ENCODE results near the gene FZR1. TPM values are rescaled to one million over a fixed set of nuclear protein-coding genes. Genes with fewer than 3 reads are reported as not detected.

Gene FZR1
- total and polyA plus RNA-seq, 2 experiments from 2014 or later, result 32.3 to 36.5 TPM

DNA sequence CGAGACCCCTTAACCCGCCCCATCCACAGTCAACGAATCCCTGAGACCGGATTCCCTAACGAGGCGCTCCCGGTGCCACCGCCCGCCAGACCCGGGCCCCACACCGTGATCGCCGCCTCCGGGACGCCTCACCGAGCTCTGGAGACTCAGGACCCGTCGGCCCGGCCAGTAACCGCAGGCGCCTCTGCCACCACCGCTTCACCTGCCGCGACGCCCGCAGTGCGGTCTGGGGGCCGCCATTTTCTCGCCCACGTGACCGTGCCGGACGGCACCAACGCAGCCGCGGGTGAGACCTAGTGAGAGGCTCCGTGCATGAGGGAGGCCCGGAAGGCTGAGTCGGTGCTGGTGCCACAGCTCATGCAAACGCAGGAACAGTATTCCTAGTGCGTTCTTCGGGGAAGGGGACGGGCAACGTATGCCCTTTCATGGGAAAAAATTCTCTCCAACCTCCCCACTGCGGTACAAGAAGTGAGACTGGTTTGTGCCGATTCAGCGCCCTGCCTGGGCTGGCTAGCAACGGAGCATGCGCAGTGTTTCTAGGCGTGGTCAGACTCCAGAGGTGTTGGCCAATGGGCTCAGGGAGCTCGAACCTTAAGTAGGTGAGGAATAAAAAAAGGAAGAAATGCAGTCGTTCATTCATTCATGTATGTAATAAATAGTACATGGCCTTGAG is 5.5 kb upstream of the FZR1 start, which contains the start of gene DOHH:
TSS of gene DOHH (minus strand) at position 246 of the 673 bp plus-strand sequence. CDS start 3,860 bp downstream, outside the sequence.
- Histone ChIP-seq H3F3A (ENCODE audit: insufficient read depth) (no peaks in the 10 kb centered on the region), H3K27ac (peak within 1 kb of the TSS; percentile 84), H3K4me1 (ENCODE audit: insufficient read depth) (no peaks in the 10 kb centered on the region), H3K4me3 (peak within 1 kb of the TSS; percentile 74), H3K36me3 (ENCODE audit: low read depth) (0 out of 2 replicates have a peak, but pooled peaks cover under 1% of the 10 kb centered on the region), H3K4me2 (ENCODE audit: unreplicated experiment) (peak within 1 kb of the TSS; percentile 83), H3K27me3 (replicated peaks; ENCODE audit: insufficient read depth) (no peaks in the 10 kb centered on the region), H3K9me2 (ENCODE audit: insufficient read depth) (no peaks in the 10 kb centered on the region), H3K79me2 (ENCODE audit: insufficient read depth) (peaks cover 36% of the 10 kb centered on the region), H2AFZ (peak within 1 kb of the TSS; percentile 86), H3K9ac (peak within 1 kb of the TSS; percentile 88), H4K20me1 (ENCODE audit: insufficient read depth) (no peaks in the 10 kb centered on the region), H3K9me3 (ENCODE audit: low read depth) (no peaks in the 10 kb centered on the region)
- in situ Hi-C loops (cut with MboI), result no loop called here
- no peak for TF ChIP-seq EZH2phosphoT487 (IDR thresholded peaks at IDR 0.05; ENCODE audit: insufficient read depth, low read depth)
- TF ChIP-seq EZH2 (IDR thresholded peaks at IDR 0.05; ENCODE audit: insufficient read depth, poor library complexity, severe bottlenecking), result no peak
- 1% methylated on average over 52 of the region's 52 CpGs for WGBS, 2 experiments (ENCODE audit: low coverage in 1 of 2, low lambda C conversion rate in 2 of 2, missing lambda C conversion rate in 2 of 2)
- DNase-seq, result peak; percentile 97

DNA sequence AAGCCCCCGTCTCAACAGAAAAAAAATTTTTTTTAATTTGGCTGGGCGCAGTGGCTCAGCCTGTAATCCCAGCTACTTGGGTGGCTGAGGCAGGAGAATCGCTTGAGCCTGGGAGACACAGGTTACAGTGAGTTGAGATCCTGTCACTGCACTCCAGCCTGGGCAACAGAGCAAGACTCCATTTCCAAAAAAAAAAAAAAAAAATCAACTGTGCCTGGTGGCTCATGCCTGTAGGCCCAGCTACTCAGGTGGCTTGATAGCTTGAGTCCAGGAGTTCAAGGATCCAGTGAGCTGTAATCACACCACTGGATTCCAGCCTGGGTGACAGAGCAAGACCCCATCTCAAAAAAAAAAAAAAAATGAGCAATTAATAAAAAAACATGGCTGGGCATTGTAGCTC is 4.3 kb upstream of the FZR1 start:
- no peaks in the 10 kb centered on the region for H3F3A ChIP-seq (ENCODE audit: insufficient read depth)
- no peaks in the 10 kb centered on the region for H3K4me1 ChIP-seq (ENCODE audit: insufficient read depth)
- TF ChIP-seq EZH2 (IDR thresholded peaks at IDR 0.05; ENCODE audit: insufficient read depth, poor library complexity, severe bottlenecking), result no peak
- no peak for TF ChIP-seq EZH2phosphoT487 (IDR thresholded peaks at IDR 0.05; ENCODE audit: insufficient read depth, low read depth)
- H3K9me3 ChIP-seq (ENCODE audit: low read depth), result no peaks in the 10 kb centered on the region
- H3K36me3 ChIP-seq (ENCODE audit: low read depth), result no peaks in the 10 kb centered on the region
- in situ Hi-C loops (cut with MboI), result no loop called here
- DNase-seq, result no peak
- no peaks in the 10 kb centered on the region for H3K9me2 ChIP-seq (ENCODE audit: insufficient read depth)
- H2AFZ ChIP-seq, result no peak overlapping the region
- H4K20me1 ChIP-seq (ENCODE audit: insufficient read depth), result no peaks in the 10 kb centered on the region
- H3K9ac ChIP-seq, result no peak overlapping the region
- no peak overlapping the region for H3K27ac ChIP-seq
- H3K79me2 ChIP-seq (ENCODE audit: insufficient read depth), result peaks cover 40% of the 10 kb centered on the region
- no peak overlapping the region for H3K4me3 ChIP-seq
- WGBS, 2 experiments (ENCODE audit: low coverage in 1 of 2, low lambda C conversion rate in 2 of 2, missing lambda C conversion rate in 2 of 2), result 78 to 80% methylated on average over 3 of the region's 3 CpGs
- H3K27me3 ChIP-seq (replicated peaks; ENCODE audit: insufficient read depth), result no peaks in the 10 kb centered on the region
- H3K4me2 ChIP-seq (ENCODE audit: unreplicated experiment), result no peak overlapping the region

DNA sequence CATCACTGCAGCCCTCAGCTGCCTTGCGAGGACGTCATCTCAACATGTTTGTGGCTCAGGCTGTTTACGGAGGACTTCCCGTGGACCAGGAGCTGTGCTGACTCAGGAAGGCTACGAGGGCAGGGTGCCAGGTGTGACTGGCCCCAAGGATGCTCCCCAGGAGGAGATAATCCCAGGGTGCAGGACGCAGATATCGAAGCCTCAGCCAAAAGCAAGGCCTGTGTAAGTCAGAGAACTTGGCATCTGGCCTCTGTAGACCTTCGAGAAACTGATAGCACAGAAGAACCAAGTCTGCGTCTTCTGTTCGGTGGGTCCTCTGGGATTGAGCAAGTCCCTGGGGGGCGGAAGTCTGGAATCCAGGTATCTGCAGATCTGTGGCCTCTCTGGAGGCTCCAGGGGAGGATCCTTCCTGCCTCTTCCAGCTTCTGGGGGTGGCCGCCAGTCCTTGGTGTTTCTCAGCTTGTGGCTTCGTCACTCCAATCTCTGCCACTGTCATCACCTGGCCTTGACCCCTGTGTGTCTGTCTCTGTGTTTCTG is 3.0 kb upstream of the FZR1 start:
- Histone ChIP-seq H3K9me3 (ENCODE audit: low read depth) (no peaks in the 10 kb centered on the region), H2AFZ (no peak overlapping the region), H4K20me1 (ENCODE audit: insufficient read depth) (no peaks in the 10 kb centered on the region), H3F3A (ENCODE audit: insufficient read depth) (no peaks in the 10 kb centered on the region), H3K36me3 (ENCODE audit: low read depth) (no peaks in the 10 kb centered on the region), H3K4me2 (ENCODE audit: unreplicated experiment) (no peak overlapping the region), H3K27ac (no peak overlapping the region), H3K27me3 (replicated peaks; ENCODE audit: insufficient read depth) (no peaks in the 10 kb centered on the region), H3K9me2 (ENCODE audit: insufficient read depth) (no peaks in the 10 kb centered on the region), H3K4me1 (ENCODE audit: insufficient read depth) (no peaks in the 10 kb centered on the region), H3K9ac (no peak overlapping the region), H3K79me2 (ENCODE audit: insufficient read depth) (peaks cover 42% of the 10 kb centered on the region), H3K4me3 (no peak overlapping the region)
- no peak for TF ChIP-seq EZH2 (IDR thresholded peaks at IDR 0.05; ENCODE audit: insufficient read depth, poor library complexity, severe bottlenecking)
- TF ChIP-seq EZH2phosphoT487 (IDR thresholded peaks at IDR 0.05; ENCODE audit: insufficient read depth, low read depth), result no peak
- peak; percentile 24 for DNase-seq
- whole genome bisulfite sequencing, 2 experiments (ENCODE audit: low coverage in 1 of 2, low lambda C conversion rate in 2 of 2, missing lambda C conversion rate in 2 of 2), result 77 to 86% methylated on average over 13 of the region's 13 CpGs
- in situ Hi-C loops (cut with MboI), result no loop called here

DNA sequence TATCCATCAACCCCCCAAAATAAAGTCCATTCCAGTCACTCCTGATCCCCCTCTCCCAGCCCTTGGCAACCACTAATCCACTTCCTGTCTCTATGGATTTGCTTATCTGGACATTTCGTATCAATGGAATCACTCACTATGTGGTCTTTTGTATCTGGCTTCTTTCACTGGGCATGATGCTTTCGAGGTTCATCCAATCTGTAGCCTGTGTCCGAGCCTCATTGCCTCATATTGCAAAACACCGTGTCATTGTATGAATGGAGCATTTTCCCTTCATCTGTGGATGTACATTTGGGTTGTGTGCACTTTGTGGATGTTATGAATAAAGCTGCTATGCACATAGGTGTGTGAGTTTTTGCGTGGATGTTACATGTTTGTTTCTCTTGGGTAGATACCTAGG is 1.4 kb upstream of the FZR1 start:
- H3K9me3 ChIP-seq (ENCODE audit: low read depth), result no peaks in the 10 kb centered on the region
- 93 to 95% methylated on average over 5 of the region's 5 CpGs for WGBS, 2 experiments (ENCODE audit: low coverage in 1 of 2, low lambda C conversion rate in 2 of 2, missing lambda C conversion rate in 2 of 2)
- no peaks in the 10 kb centered on the region for H3K9me2 ChIP-seq (ENCODE audit: insufficient read depth)
- H3K4me3 ChIP-seq, result no peak overlapping the region
- peaks cover 6% of the 10 kb centered on the region; the same call in 1 of the 2 replicates for H3F3A ChIP-seq (ENCODE audit: insufficient read depth)
- in situ Hi-C loops (cut with MboI), result no loop called here
- H3K36me3 ChIP-seq (ENCODE audit: low read depth), result no peaks in the 10 kb centered on the region
- H3K27ac ChIP-seq, result no peak overlapping the region
- TF ChIP-seq EZH2 (IDR thresholded peaks at IDR 0.05; ENCODE audit: insufficient read depth, poor library complexity, severe bottlenecking) (no peak), EZH2phosphoT487 (IDR thresholded peaks at IDR 0.05; ENCODE audit: insufficient read depth, low read depth) (no peak)
- no peak overlapping the region for H3K4me2 ChIP-seq (ENCODE audit: unreplicated experiment)
- H2AFZ ChIP-seq, result peak overlapping the region; percentile 96; the same call in 1 of the 2 replicates
- H3K79me2 ChIP-seq (ENCODE audit: insufficient read depth), result peaks cover 42% of the 10 kb centered on the region
- H3K9ac ChIP-seq, result no peak overlapping the region
- DNase-seq, result no peak
- peaks cover 8% of the 10 kb centered on the region; the same call in 1 of the 2 replicates for H3K4me1 ChIP-seq (ENCODE audit: insufficient read depth)
- H3K27me3 ChIP-seq (replicated peaks; ENCODE audit: insufficient read depth), result no peaks in the 10 kb centered on the region
- H4K20me1 ChIP-seq (ENCODE audit: insufficient read depth), result no peaks in the 10 kb centered on the region
